Subcutaneous abdominal adipose tissue (tissue), 5 donors: ENCODE measurements around the gene ACTG1.

Experiments
- H3K27ac ChIP-seq: one replicate; pipeline ENCODE4 v1.7.0; 2013; ENCODE audit warnings: low read depth, mild to moderate bottlenecking, inconsistent platforms, low read length, moderate library complexity
- H3K27me3 ChIP-seq, 5 donors: one replicate each; pipeline ENCODE4 v1.7.0; 2013; ENCODE audit warnings: low read length in 5 of 5, inconsistent platforms in 1 of 5; ENCODE audit not compliant: control insufficient read depth in 5 of 5, insufficient read depth in 4 of 5
- H3K36me3 ChIP-seq, 5 donors: one replicate each; pipeline ENCODE4 v1.7.0; 2013; ENCODE audit warnings: low read length in 5 of 5; ENCODE audit not compliant: control insufficient read depth in 5 of 5, insufficient read depth in 5 of 5
- H3K4me1 ChIP-seq, 5 donors: one replicate each; pipeline ENCODE4 v1.7.0; 2013; ENCODE audit warnings: low read length in 5 of 5, mild to moderate bottlenecking in 3 of 5, moderate library complexity in 1 of 5; ENCODE audit not compliant: control insufficient read depth in 5 of 5, insufficient read depth in 5 of 5
- H3K4me3 ChIP-seq, 5 donors: one replicate each; pipeline ENCODE4 v1.7.0; 2013; ENCODE audit warnings: low read length in 5 of 5, low read depth in 1 of 5
- H3K9ac ChIP-seq, 5 donors: one replicate each; pipeline ENCODE4 v1.7.0; 2013; ENCODE audit warnings: low read length in 5 of 5, mild to moderate bottlenecking in 4 of 5, moderate library complexity in 3 of 5
- H3K9me3 ChIP-seq, 5 donors: one replicate each; pipeline ENCODE4 v1.7.0; 2013; ENCODE audit warnings: low read length in 5 of 5; ENCODE audit not compliant: control insufficient read depth in 5 of 5
- donor health status: healthy.
- donor health status: healthy.
- donor health status: healthy.
- donor health status: healthy.
- donor health status: healthy.

The ACTG1 gene

GRCh38 chr17:81512562-81513371 lies at the start of gene ACTG1:
Gene ACTG1 (minus strand): TSS chr17:81512799. CDS start chr17:81512354, 445 bp downstream.
- peak within 1 kb of the TSS; percentile 88 to 96 (median 92) for H3K4me3 ChIP-seq
- peaks cover 0 to 32% (median 30%) of the 10 kb centered on the region in 5 donors for H3K36me3 ChIP-seq
- H3K4me1 ChIP-seq = peaks cover 10 to 77% (median 70%) of the 10 kb centered on the region in 5 donors
- peak within 1 kb of the TSS; percentile 94 for H3K27ac ChIP-seq
- peaks cover 0 to 1% (median 0%) of the 10 kb centered on the region in 5 donors for H3K27me3 ChIP-seq
- H3K9ac ChIP-seq = peak within 1 kb of the TSS; percentile 68 to 89 (median 84)
- no peaks in the 10 kb centered on the region for H3K9me3 ChIP-seq

- H3K36me3 ChIP-seq = peaks cover 5 to 92% (median 78%) of the 10 kb centered on the region in 5 donors
These were observed 48.9 kb upstream of the ACTG1 start for GRCh38 chr17:81561494-81561885.

GRCh38 chr17:81558941-81559806 lies 46.6 kb upstream of the ACTG1 start:
- H3K27ac ChIP-seq = no peak overlapping the region
- no peaks in the 10 kb centered on the region for H3K9me3 ChIP-seq
- peaks cover 5 to 78% (median 62%) of the 10 kb centered on the region in 5 donors for H3K36me3 ChIP-seq
- H3K27me3 ChIP-seq = no peaks in the 10 kb centered on the region
- peaks cover 0 to 11% (median 1%) of the 10 kb centered on the region in 5 donors for H3K4me1 ChIP-seq
- H3K9ac ChIP-seq = no peak overlapping the region
- no peak overlapping the region for H3K4me3 ChIP-seq

More at GRCh38 chr17:81561494-81561885, 48.9 kb upstream of the ACTG1 start:
- no peak overlapping the region for H3K27ac ChIP-seq
- no peaks in the 10 kb centered on the region for H3K27me3 ChIP-seq
- no peak overlapping the region for H3K9ac ChIP-seq
- H3K9me3 ChIP-seq = no peaks in the 10 kb centered on the region
- H3K4me1 ChIP-seq = peaks cover 3 to 20% (median 9%) of the 10 kb centered on the region in 5 donors
- H3K4me3 ChIP-seq = no peak overlapping the region

GRCh38 chr17:81558115-81558468 lies 45.5 kb upstream of the ACTG1 start:
- peaks cover 0 to 67% (median 53%) of the 10 kb centered on the region in 5 donors for H3K36me3 ChIP-seq
- H3K4me3 ChIP-seq = no peak overlapping the region
- no peak overlapping the region for H3K27ac ChIP-seq
- H3K27me3 ChIP-seq = no peaks in the 10 kb centered on the region
- H3K4me1 ChIP-seq = peaks cover 5 to 13% (median 11%) of the 10 kb centered on the region in 5 donors
- H3K9me3 ChIP-seq = no peaks in the 10 kb centered on the region
- H3K9ac ChIP-seq = no peak overlapping the region

GRCh38 chr17:81557276-81558114 lies 44.9 kb upstream of the ACTG1 start:
- Histone ChIP-seq H3K27me3 (no peaks in the 10 kb centered on the region), H3K4me1 (peaks cover 5 to 19% (median 17%) of the 10 kb centered on the region in 5 donors), H3K9ac (no peak overlapping the region), H3K36me3 (peaks cover 0 to 61% (median 51%) of the 10 kb centered on the region in 5 donors), H3K4me3 (no peak overlapping the region), H3K27ac (no peak overlapping the region), H3K9me3 (no peaks in the 10 kb centered on the region)

GRCh38 chr17:81556863-81557262 lies 44.3 kb upstream of the ACTG1 start:
- H3K4me3 ChIP-seq = no peak overlapping the region
- H3K4me1 ChIP-seq = peaks cover 5 to 21% (median 18%) of the 10 kb centered on the region in 5 donors
- no peaks in the 10 kb centered on the region for H3K27me3 ChIP-seq
- no peak overlapping the region for H3K9ac ChIP-seq
- H3K36me3 ChIP-seq = peaks cover 0 to 58% (median 47%) of the 10 kb centered on the region in 5 donors
- no peaks in the 10 kb centered on the region for H3K9me3 ChIP-seq
- H3K27ac ChIP-seq = no peak overlapping the region

- Histone ChIP-seq H3K36me3 (peaks cover 0 to 53% (median 43%) of the 10 kb centered on the region in 5 donors), H3K27ac (no peak overlapping the region), H3K9ac (no peak overlapping the region), H3K9me3 (no peaks in the 10 kb centered on the region), H3K27me3 (no peaks in the 10 kb centered on the region), H3K4me3 (no peak overlapping the region), H3K4me1 (peaks cover 5 to 27% (median 24%) of the 10 kb centered on the region in 5 donors)
These were observed 43.6 kb upstream of the ACTG1 start for GRCh38 chr17:81556175-81556691.

- no peaks in the 10 kb centered on the region for H3K27me3 ChIP-seq
- peaks cover 5 to 40% (median 30%) of the 10 kb centered on the region in 5 donors for H3K4me1 ChIP-seq
- no peaks in the 10 kb centered on the region for H3K9me3 ChIP-seq
- peaks cover 0 to 45% (median 40%) of the 10 kb centered on the region in 5 donors for H3K36me3 ChIP-seq
- H3K9ac ChIP-seq = peak overlapping the region in 2 of 5 donors; percentile 75 to 78
- H3K27ac ChIP-seq = peak overlapping the region; percentile 85
- peak overlapping the region; percentile 76 to 94 (median 86) for H3K4me3 ChIP-seq
These were observed 41.1 kb upstream of the ACTG1 start for GRCh38 chr17:81553616-81554181.
